NCI-H345 treated with DMSO at 0.1 percent for 48 hours (cell line): ENCODE measurements around the gene MYL4.
"Not testable (repeated sequence)": the region's sequence is repeated elsewhere in the genome, so short reads cannot be mapped to it uniquely, and the experiment has no call there.

ENCODE experiments used
- DNase-seq: peaks from one replicate; lab custom pipeline; 2025; ENCODE audit not compliant: unreplicated experiment; lab: John Stamatoyannopoulos, UW

The MYL4 gene

DNA sequence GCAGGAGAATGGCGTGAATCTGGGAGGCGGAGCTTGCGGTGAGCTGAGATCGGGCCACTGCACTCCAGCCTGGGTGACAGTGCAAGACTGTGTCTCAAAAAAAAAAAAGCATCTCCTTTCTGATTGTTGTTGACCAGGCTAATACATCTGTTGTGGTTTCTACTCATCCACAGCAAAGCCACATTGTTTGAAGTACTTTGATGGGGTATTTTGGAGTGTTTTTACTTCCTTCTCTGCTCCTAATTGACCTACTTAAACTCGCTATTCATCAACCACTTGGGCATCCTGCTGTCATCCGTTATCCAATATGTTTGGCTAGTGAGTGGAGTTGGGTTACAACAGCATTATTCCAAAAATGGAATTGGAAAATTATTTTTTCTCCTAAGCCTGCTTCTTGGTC is 16.6 kb upstream of the MYL4 start:
- peak; percentile 24 for DNase-seq

GRCh38 chr17:47193931-47194511 is 15.1 kb upstream of the MYL4 start:
- no peak for DNase-seq

GRCh38 chr17:47197821-47198220 is 11.3 kb upstream of the MYL4 start:
- DNase-seq: no peak

- DNase-seq: no peak
Observed at GRCh38 chr17:47199627-47200324, 9.4 kb upstream of the MYL4 start.

- DNase-seq: no peak
Observed at GRCh38 chr17:47200325-47200664, 8.9 kb upstream of the MYL4 start.

DNA sequence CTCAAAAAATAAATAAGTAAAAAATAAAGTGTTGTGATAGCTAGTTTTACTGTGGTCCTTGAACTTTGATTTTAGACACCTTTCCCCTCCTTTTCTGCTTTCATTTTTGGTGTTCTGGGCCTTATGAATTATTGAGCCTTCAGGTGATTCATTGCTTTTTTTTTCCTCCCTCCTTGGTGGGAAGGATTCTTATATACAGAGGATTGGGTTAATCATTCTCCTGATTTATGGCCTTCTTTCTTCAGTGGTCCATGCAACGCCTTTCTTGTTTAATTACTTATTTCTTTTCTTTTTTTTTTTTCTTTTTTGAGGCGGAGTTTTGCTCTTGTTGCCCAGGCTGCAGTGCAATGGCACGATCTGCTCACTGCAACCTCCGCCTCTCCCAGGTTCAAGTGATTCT is 8.0 kb upstream of the MYL4 start:
- DNase-seq: no peak

DNA sequence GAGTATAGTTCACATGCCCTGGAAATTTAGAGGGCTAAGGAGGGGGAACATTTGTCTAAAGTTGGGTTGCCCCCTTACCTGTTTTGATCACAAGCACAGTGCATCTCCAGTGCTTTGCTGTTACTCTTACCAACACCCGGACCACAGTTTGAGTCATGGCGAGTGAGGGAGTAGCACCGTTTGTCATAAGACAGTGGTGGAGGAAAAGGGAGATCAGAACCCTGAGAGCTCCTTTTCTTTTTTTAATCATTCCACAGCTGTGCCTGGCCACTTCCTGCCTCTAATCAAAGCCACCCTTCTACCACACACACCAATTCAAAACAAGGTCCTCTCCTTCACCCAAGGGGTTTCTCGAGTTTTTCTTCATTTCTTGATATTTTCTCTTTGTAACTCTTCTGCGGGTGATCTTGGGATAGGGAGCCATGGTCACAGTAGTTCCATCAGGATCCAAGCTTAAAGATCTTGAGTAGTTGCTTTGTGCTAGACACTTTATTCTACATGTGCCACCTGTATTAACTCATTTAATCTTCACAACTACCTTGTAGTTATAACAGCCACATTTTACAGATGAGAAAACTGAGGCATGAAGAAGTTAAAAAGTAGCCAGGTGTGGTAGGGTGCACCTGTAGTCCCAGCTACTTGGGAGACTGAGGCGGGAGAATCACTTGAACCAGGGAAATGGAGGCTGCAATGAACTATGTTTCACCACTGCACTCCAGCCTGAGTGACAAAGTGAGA is 5.0 kb upstream of the MYL4 start:
- no peak for DNase-seq

- DNase-seq: no peak
Observed at GRCh38 chr17:47204722-47205418, 4.3 kb upstream of the MYL4 start.

GRCh38 chr17:47205419-47205963 is 3.7 kb upstream of the MYL4 start:
- DNase-seq: no peak

GRCh38 chr17:47207143-47208067 is 1.7 kb upstream of the MYL4 start:
- no peak for DNase-seq

DNA sequence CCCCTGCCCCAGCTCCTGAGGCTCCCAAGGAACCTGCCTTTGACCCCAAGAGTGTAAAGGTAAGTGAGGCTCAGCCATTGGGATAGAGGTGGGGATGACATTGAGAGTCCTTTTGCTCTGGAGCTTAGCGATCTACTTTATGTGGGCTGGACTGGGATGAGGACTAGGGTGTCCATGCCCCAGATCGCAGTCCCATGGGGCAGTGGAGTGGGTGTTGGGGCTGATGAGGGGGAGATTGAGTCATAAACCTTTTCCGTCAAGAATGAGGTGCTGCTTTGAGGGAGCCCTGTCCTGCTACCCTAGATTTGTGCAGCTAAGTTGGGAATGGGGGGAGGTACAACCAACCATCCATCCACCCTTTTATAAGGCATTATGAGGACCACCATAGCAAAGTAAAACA is 351 bp downstream of the MYL4 start:
- no peak for DNase-seq

- no peak for DNase-seq
Observed at GRCh38 chr17:47210105-47210504, 957 bp downstream of the MYL4 start.

DNA sequence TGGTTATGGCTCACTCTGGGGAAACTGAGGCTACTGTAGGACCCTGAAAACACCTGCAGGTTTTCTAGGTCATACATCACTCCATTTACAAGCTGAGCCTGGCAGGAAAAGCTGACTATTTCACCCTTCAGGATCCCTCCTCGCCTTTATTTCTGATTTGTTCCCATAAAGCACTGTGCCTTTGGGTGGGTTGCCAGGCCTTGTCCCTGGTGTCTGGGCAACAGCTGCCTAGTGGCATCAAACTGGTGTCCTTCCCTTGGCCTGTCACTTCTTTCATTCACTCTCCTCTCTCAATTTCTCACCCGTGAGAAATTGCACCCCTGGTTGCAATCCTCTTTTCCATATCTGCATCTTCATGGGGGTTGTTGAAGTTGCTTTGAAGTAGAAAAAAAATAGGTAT is 1.6 kb downstream of the MYL4 start:
- no peak for DNase-seq

DNA sequence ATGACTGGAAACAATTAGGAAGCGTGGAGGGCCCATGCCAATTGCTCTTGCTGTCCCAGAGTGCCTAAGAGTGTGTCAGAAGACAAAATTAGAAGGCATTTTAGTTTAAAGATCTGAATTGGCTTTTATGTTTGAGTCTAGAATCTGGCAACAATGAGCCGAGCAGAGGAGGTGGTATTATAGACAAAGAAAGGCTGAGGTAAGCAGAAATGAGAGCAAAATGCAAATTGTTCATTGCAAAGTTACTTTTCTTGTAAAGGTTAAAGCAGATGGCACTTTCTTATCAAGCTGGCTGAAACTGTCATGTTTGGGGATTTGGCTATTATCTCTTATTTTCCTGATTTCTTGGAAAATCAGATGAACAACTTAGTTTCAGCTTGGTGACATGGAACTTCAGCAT is 3.3 kb downstream of the MYL4 start:
- no peak for DNase-seq

DNA sequence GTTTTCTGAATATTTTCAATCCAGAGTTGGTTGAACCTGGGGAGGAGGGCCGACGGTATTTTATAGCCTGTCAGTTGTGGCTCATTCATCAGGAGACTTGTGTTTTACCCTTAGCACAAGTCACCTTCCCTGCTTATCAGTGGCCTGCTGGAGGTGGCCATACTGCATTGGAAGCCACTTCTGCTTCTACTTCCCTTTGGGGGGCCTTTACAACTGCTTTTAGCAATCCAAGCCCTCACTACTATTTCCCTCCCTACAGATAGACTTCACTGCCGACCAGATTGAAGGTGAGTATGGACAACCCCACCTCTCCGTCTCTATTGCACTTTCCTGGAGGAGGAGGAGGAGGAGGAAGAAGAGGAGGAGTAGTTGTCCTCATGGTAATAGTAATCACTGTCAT is 4.4 kb downstream of the MYL4 start:
- no peak for DNase-seq

GRCh38 chr17:47214931-47215330 is 5.8 kb downstream of the MYL4 start:
- DNase-seq: no peak

GRCh38 chr17:47216821-47217220 is 7.7 kb downstream of the MYL4 start:
- DNase-seq: not testable (repeated sequence)

DNA sequence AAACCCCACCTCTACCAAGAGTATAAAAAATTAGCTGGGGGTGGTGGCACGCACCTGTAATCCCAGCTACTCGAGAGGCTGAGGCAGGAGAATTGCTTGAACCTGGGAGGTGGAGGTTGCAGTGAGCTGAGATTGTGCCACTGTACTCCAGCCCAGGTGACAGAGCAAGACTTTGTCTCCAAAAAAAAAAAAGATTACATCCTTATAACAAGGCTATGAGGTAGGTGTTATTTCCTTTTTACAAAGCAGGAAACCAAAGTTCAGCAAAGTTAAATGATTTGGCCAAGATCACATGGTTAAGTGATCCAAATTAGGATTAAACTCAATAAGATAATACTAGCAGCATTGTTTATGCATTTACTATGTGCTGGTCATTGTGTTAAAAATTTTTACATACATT is 8.1 kb downstream of the MYL4 start:
- not testable (repeated sequence) for DNase-seq

DNA sequence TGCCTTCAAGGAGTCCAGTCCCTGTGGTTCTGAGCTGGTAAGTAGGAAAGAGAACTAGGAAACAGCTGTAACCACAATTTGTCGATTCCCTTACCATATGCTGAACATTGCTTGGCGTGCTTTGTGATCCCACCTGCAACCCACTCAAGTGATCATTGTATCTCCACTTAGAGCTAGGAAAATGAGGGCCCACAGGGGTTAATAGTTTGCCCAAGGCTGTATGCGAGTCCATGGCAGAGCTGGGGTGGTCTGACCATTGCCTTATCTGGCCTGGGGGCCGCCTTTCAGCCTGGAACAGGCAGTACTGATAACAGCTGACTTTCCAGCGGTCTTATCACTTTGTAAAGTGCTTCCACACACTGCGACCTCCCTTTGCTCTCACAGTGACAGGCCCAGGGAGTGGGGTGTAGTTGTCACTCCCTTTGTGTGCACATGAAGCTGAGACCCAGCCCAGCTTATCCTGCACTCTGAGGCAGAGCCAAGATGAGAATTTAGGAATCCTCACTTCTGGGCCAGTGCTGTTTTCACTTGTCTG is 9.8 kb downstream of the MYL4 start:
- no peak for DNase-seq
